Mucosa of gallbladder (tissue), 1 donor: ENCODE data around the gene RNF4. TPM values are rescaled to one million over a fixed set of nuclear protein-coding genes. Genes with fewer than 3 reads are reported as not detected.

Experiments used
- DNase-seq: peaks from one replicate; pipeline ENCODE4 v3.0.0-alpha.2; 2020; ENCODE audit warnings: low spot score
- total RNA-seq: library from RNA; stranded (reverse); gene quantifications from one replicate; pipeline ENCODE4 v1.2.1, GENCODE V29; 2021
- donor health status: DM: no; HTN: no; CAD: no.

The RNF4 gene
- total RNA-seq, 1 donor from 2014 or later = 52.3 TPM

DNA sequence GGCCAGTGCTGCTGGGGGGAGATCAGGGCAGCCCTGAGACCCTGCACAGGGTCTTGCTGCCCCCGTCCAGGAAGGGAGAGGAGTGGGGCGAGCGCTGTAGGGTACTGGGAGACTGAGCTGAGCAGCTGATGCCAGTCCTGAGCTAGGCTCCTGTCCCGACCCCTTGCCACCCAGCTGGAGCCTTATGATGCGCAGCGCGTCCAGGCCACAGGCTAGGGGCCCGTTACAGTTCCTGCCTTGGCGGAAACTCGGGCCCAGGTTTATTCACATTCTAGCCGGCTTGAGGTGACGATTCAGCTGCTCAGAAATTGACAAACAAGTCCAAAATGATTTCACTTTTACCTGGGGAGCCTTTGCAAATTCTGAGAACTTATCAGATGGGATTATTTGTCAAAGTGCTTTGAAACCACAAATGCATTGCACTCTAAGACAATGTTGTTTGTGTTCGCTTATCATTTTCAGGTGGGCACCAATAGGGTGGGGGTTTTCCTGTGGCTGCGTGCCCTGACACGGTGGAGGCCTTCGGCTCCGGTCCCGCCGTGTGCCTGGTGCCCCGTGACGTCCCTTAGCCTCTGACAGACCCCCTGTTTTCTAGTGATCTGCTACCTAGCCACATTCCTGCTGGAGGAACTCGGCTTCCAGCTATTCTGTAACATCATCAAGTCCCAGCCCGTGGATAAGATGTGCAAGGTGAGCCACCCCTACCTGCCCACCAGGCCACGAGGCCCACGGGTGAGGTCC lies 31.3 kb upstream of the RNF4 start:
- no peak for DNase-seq

DNA sequence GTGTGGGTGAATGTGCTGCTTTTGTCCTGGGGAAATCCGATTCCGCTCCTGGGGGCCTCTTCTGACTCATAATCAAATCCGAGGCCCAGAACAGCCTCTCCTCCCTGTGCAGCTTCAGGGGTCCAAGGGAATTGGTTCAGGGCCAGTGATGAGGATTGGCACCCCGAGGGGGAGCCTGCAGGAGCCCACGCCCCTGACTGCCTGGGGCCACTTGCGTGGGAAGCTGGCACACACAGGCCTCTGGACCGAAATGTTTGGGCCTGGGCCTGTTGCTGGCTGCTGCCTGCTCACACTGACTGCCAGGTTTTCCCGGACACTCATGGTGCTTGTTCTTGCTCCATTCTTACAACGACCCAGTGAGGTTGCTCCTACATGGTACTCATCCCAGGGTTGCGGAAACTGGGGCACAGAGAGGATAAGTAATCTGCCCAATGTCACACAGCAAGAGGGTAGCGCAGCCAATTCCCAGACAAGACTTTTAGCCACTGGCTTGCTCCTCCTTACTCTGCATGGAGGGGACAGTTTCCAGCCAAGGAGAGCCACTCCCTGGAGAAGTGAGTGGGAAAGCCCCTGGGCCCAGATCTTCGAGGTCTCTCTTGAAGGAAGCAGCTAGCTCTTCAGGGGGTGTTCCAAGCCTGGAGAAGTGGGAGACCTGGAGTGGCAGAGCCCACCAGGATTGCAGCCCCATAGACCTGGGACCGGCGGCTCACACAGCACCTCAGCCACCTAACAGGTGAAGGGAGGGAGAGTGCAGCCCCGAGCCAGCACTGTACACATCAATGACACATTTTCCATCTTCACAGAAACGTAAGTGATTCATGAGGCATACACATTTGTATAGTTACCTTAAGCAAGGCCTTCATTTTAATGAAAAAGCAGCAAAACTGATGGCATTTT lies 29.8 kb upstream of the RNF4 start:
- DNase-seq = no peak

DNA sequence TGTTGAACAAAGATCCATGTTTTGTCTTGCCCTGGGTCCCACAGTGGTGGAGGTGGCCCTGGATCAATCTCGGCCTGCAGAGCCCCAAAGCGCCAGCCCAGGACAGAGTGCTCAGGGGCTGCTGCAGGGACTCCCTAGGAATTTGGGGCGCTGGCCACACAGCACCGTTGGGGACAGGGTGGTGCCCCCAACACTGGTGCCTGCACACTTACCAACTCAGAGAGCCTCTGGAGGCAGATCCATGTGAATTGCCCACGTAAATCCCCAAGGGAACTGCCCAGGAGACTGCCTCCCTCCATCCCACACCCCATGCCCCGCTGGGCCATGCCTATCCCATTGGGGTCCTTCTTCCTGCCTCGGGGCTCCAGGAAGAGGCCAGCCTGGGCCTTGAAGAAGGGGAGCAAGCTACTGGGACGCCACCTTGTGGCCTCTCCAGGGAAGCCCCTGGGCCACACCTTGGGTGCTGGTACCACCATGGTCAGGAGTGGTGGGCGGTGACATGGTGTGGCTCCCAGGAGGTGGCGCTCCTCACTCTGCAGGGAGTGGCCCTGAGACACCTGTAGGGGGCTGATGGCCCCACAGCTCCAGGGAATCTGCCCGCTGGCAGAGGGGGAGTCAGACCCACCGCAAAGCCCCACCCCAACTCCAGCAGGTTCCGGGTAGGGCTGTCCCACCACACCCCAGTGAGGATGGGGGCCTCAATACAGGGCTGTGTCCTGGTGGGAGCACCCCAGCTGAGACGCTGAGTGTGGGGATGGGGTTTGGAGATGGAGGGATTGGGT lies 27.3 kb upstream of the RNF4 start:
- DNase-seq = peak; percentile 35

DNA sequence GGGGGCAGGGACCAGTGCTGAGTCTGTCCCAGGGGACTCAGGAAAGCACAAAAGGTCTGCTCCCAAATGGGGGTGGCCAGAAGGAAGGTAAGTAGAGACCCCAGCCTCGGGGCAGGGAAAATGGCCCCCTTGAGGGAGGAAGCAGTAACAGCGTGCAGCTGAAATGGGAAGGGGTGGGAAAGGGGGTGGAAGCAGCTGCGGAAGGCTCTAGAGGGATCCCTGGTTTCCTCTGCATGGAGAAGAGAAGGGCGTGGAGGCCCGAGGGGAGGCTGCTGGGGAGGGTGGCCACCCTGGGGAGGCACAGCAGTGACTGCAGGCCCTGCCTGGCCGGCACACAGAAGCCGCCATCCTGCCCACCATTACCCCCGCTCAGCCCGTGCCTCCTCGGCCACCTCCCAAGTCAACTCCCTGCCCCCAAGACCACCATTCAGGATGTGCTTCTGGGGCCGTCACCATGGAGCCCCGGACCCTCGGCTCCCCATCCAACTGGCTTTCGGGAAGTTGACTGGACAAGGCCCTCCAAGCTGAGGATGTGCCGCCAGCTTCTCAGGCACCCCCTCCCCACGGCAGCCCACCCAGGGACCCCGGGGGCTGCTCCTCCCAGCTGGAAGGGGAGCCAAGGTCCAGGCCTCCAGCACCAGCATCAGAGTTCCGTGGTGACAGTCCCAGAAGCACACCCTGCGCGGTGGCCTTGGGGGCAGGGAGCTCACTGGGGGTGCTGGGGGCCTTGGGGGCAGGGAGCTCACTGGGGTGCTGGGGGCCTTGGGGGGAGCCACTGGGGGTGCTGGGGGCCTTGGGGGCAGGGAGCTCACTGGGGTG lies 26.5 kb upstream of the RNF4 start:
- DNase-seq = no peak

DNA sequence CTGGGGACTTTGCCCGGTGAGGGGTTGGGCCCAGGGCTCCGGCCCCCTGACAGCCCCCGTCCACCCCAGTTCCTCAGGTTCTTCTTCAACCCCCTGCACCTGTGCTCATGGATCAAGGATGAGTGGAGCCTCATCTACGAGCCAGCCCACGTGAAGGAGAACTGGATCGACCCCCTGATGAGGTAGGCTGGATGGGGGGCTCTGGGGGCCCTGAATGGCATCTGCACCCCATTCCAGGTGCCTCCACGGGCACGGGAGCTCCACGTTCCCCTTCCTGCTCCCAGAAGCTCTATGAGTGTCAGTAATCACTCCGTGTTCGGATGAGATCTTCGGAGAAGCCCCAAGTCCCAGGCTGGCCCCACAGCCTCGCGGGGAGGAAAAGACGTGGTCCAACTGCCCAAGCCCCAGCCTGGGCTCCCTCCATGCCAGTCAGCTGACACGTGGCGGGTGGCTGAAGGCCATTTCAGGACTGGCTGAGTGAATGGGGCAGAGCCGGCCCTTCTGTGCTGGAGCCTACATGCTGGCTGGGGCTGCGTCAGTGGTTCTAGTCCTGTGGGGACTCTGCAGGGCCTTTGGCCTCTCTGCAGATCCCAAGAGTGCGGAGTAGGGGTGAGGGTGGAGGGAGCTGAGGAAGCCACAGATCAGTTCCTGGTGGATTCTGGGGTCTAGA lies 25.7 kb upstream of the RNF4 start:
- no peak for DNase-seq

DNA sequence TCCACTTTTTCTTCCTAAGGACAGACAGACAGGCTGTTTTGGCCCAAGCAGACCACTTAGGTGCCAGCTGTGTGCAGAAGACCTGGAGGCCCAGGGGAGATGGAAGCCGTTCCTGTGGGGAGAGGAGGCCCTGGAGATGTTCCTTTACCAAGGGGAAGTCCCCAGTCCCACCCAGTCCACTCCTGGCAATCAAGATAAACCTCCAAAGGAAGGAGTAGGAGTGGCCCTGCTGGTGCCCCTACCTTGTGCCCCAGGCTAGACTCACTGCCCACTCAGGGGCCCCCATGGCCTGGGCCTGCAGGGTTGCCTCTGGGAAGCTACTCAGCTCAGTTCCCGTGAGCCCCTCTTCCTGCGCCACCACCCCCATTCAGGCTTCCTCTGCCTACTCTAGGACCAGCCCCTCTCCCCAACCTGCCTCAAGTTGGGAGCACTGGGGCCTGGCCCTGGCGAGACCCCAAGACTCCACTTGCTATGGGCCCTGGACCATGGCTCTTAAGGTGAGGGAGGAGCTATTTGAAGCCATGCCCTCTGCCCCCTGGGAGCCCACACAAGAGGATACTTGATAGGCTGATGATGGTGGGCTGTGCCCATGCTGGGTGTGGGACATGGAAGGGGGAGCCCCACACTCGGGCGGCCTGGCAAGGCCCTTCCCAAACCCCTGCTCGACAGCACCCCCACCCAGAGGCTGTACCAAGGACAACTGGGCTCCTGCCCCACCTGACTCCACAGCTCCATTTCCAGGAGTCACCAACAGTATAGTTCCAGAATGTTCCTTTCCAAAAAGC lies 24.8 kb upstream of the RNF4 start:
- DNase-seq = no peak

DNA sequence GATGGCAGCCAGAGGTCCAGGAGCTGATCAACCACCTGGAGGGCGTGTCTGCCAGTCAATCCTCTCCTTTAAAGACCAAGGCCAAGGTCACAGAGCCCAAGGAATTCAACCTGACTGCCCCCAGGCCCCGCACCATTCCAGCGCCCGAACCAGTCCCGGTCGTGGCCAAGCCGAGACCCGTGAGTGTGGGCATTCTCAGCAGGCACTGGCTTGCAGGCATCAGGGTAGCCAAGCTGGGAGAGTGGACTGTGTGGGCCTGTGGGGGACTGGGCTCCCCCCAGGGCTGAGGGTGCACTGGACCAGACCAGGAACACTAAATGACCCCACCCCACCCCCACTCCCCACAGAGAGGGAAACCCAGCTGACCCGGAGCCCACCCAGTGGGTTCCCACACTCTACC lies 23.8 kb upstream of the RNF4 start:
- no peak for DNase-seq

DNA sequence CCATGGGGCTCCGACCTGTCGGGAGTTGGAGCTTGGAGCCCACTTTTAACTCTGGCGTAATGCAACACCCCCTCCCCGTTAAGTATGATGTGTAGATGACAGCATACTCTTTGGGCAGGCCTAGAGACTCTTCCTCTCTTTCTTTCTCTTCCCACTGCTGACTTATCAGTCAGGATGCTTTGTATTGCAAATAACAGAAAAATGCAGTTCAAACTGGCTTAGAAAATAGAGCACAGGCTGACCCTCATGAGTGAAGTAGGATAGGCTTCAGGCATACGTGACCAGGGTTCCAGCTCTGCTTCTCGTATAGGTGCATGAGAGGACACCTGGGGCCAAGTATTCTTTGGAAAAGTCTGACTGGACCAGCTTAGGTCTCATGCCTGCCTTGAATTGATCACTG lies 23.3 kb upstream of the RNF4 start:
- DNase-seq = no peak

DNA sequence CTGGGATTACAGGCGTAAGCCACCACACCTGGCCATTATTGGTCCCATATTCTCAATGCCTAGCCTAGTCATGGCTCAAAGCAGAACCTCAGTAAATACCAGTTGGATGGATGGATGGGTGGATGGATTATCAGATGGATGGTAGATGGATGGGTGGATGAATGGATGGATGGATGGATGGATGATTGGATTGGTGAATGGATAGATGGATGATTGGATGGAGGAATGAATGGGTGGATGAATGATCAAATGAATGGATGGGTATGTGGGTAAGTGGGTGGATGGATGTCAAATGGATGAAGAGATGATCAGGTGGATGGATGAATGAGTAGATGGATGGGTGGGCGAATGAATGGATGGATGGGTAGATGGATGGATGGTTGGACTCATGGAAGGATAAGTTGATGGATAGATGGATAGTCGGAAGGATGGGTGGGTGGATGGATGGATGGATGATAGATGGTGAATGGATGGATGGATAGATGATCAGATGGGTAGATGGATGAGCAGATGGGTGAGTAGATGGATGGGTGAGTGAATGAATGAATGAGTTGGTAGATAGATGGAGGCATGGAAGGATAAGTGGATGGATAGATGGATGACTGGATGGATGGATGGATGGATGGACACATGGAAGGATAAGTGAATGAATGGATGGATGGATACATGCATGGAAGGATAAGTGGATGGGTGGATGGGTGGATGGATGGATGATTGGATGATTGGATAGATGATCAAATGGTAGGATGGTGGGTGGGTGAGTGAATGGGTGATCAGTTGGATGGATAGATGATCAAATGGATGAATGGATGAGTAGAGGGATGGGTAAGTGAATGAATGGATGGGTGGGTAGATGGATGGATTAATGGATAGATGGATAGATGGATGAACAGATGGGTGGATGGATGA lies 22.0 kb upstream of the RNF4 start:
- no peak for DNase-seq

DNA sequence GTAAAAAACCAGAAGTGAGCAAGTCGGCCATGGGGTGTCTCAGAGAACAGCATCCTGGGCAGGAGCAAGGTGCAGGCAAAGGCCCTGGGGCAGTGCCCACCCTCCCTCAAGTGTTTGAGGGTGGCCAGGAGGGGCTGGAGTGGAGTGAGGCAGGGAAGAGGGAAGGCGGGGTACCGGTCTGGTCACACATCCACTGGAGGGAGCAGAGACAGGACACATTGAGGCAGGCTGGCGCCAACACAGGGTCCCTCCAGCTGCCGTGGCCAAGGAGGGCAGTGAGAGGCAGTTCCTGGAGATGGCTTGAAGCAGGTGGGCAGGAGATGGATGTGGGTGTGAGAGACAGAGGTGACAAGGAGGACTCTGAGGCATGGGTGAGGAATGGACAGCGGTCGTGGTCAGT lies 20.3 kb upstream of the RNF4 start:
- no peak for DNase-seq

DNA sequence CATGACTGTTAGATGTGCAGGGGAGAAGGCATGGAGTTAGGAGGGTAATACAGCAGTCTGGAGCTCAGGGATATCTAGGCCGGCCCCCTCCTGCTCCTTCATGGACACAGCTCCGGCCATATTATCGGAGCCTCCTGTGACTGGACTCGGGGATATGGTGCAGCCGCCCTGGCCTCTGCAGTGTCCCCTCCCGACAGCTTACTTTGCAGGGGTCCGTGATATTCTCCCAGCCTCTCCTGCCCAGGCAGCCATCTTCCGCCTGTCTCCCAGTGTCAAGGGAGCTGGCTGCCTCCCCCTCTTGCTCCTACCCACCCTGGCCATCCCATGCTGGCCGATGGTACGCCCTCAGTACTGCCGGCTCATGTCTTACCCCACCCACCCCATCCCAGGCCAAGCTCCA lies 19.9 kb upstream of the RNF4 start:
- DNase-seq = no peak

DNA sequence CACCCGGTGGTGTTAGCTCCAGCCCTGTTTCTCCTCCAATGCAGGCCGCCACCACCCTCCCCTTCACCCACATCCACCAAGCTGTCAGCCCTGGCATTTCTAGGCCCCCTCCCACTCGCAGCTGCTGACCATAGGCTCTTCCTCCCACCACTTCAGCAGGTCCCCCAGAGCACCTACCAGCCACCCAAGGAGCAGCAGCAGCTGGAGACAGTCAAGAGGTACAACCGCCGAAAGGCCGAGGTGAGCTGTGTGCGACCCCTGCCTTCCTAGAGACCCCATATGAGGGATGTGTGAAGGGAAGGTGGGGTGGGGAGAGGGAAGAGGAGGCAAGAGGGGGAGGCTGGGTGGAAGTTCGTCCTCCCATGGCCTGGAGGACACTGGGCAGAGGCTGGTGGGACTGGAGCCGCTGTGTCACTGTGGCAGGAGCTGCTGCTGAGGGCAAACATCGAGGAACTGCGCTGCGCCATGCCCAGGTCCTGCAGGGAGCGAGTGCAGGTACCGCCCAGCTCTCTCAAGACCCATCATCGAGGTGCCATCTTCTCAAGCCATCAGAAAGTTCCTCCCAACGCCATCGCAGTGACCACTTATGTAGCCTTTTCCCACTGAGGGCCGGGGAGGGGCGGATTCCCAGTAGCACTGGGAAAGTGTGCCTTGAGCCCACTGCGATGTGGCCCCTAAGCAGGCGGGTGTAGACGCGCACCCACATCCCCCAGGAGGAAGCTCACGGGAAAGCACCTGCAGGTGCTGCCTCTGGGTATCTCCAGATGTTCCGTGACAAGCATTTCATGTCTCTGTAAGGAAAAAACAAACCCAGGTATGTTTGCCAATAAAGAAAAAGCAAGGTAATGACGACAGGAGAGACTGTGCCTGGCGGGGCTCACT lies 19.2 kb upstream of the RNF4 start:
- DNase-seq = no peak

DNA sequence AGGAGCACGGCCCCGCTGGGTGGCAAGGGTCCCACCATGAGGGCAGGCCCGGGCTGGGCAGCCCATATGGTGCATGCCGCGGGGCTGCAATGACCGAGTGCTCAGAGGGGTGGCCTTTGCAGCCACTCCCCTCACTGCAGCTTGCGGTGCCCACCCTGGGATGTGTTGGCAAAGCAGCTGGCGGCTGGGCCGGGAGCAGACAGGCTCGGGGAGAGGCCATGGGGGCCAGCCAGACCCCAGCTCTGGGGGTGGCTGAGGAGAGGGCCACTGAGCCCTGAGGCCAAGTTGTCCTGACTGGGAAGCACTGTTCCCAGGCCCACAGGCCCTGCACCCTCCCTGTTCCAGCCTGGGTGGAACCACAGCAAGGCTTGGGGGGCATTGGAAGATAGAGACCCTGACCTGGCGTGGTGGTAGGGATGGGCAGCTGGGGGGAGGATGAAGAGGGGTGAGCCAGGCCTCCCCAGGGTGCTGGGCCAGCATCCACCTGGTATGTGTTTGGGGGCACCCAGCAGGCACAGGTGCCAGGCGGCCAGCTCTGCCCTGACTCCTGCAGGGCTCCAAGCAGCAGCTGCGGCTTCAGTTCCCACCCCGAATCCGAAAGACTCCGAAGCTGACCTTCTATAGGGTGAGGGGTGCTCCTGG lies 18.4 kb upstream of the RNF4 start:
- DNase-seq = no peak

DNA sequence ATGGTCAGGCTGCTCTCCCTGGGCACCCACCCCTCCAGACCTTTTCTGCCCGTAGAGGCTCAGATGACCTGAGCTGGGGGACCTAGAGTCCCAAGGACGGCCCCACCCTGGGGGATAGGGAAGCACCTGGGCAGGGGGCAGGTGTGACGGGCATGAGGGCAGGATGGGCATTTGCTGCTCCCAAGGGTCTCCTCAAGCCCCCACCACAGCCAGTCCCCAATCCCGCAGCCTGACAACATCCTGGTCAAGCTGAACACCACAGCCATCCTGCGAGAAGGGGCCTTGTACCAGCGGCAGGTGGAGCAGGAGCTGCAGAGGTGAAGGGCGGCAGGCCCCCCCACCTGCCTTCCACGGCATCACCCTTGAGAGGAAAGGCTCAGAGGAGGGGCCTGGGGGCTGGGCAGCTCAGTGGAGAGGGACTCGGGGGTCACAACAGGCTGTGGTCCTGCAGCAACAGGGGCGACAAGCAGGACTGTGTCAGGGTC lies 17.8 kb upstream of the RNF4 start:
- DNase-seq = no peak

DNA sequence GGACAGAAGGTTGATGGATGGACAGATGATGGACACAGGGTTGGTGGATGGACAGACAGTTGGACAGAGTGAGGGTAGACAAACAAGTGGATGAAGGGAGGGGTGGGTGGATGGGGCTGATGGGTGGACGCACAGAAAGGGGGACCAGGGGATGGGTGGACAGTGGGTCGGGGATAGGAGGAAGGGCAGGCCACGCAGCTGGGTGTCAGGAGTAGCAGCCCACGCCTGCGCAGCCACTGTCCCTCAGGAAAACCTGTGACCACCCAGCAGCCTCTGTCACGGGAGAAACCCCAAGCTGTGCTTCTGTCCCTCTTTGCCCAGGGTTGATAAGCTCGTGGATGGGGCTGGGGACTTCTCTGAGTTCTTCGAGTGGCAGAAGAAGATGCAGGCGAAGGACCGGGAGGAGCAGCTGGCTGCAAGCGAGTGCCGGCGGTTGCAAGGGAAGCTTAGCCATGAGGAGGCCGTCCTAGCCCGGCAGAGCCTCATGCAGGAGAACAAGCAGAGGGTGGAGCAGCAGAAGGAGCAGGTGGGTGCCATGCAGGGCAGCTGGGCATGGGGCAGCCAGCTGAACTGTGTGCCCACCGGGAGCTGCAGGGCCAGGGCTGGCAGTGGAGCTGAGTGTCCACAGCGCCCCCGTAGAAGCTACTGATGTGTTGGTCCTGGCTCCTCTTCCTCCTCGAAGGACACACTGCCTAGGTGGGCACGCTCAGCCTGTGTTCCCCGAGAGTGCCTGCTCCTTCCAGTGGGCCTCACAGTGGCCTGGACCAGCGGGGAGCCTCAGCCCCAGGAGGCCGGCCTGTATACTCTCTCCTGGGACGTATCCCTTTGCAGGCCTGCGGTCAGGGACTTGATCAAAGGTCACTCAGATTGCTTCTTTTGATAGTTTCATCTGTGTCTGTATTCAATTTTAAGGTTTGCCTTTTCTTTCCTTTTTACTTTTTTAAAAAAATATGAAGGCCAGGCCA lies 16.8 kb upstream of the RNF4 start:
- DNase-seq = no peak
